ENCODE measurements around the gene UBQLN3. TPM values are rescaled to one million over a fixed set of nuclear protein-coding genes. Genes with fewer than 3 reads are reported as not detected.

Gene UBQLN3
- total RNA-seq, 1 donor from 2014 or later = not detected

GRCh38 chr11:5486003-5486402 is 23.8 kb downstream of the UBQLN3 start:
- TF ChIP-seq, protein P1, sequence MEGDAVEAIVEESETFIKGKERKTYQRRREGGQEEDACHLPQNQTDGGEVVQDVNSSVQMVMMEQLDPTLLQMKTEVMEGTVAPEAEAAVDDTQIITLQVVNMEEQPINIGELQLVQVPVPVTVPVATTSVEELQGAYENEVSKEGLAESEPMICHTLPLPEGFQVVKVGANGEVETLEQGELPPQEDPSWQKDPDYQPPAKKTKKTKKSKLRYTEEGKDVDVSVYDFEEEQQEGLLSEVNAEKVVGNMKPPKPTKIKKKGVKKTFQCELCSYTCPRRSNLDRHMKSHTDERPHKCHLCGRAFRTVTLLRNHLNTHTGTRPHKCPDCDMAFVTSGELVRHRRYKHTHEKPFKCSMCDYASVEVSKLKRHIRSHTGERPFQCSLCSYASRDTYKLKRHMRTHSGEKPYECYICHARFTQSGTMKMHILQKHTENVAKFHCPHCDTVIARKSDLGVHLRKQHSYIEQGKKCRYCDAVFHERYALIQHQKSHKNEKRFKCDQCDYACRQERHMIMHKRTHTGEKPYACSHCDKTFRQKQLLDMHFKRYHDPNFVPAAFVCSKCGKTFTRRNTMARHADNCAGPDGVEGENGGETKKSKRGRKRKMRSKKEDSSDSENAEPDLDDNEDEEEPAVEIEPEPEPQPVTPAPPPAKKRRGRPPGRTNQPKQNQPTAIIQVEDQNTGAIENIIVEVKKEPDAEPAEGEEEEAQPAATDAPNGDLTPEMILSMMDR (IDR thresholded peaks at IDR 0.05; ENCODE audit: partially characterized antibody, unreplicated experiment) = no peak
- no peaks in the 10 kb centered on the region for H3K36me3 Mint-ChIP-seq (ENCODE audit: unreplicated experiment)
- H3K4me3 Mint-ChIP-seq (ENCODE audit: unreplicated experiment) = no peak overlapping the region
- no peaks in the 10 kb centered on the region for H3K9me3 Mint-ChIP-seq (ENCODE audit: unreplicated experiment)
- H3K27me3 Mint-ChIP-seq (ENCODE audit: unreplicated experiment) = no peaks in the 10 kb centered on the region
- no peaks in the 10 kb centered on the region for H3K4me1 Mint-ChIP-seq (ENCODE audit: low read depth, unreplicated experiment)
- H3K27ac Mint-ChIP-seq (ENCODE audit: unreplicated experiment) = no peak overlapping the region
- no peak for DNase-seq

DNA sequence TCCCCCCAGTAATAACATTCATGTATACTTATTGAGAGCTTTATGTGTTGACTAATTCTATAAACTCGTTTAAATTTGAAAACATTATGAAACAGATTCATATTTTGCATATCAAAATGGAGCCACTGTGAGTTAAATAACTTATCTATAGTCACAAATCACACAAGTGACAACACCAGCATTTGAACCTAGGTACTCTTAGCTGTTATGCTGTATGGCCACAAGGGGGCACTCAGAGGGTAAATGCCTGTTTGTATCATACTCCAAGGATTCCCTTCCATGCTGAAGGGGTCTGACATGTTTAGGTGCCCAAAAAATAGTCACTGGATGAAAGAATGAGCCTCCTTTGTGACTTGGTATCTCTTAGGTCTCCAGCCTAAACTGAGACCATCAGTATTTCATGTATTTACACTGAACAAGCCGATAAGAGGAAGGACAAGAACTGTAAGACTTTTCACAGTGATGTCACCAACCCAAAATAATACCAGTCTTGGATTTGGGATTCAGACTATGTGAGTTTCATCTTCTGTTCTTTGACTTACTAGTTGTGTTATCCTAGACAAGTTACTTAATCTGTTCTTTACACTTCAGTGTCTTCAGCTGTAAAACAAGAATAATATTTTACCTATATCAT is 33.5 kb downstream of the UBQLN3 start:
- H3K27ac Mint-ChIP-seq (ENCODE audit: unreplicated experiment) = no peak overlapping the region
- H3K4me3 Mint-ChIP-seq (ENCODE audit: unreplicated experiment) = no peak overlapping the region
- H3K9me3 Mint-ChIP-seq (ENCODE audit: unreplicated experiment) = peaks cover 2% of the 10 kb centered on the region
- H3K4me1 Mint-ChIP-seq (ENCODE audit: low read depth, unreplicated experiment) = no peaks in the 10 kb centered on the region
- H3K27me3 Mint-ChIP-seq (ENCODE audit: unreplicated experiment) = no peaks in the 10 kb centered on the region
- TF ChIP-seq, protein P1 (IDR thresholded peaks at IDR 0.05; ENCODE audit: partially characterized antibody, unreplicated experiment) = peak; percentile 90
- H3K36me3 Mint-ChIP-seq (ENCODE audit: unreplicated experiment) = no peaks in the 10 kb centered on the region
- peak; percentile 48 for DNase-seq

GRCh38 chr11:5473921-5474320 is 35.8 kb downstream of the UBQLN3 start:
- DNase-seq = no peak
- no peaks in the 10 kb centered on the region for H3K4me1 Mint-ChIP-seq (ENCODE audit: low read depth, unreplicated experiment)
- TF ChIP-seq, protein P1 (IDR thresholded peaks at IDR 0.05; ENCODE audit: partially characterized antibody, unreplicated experiment) = no peak
- peaks cover 2% of the 10 kb centered on the region for H3K9me3 Mint-ChIP-seq (ENCODE audit: unreplicated experiment)
- no peak overlapping the region for H3K4me3 Mint-ChIP-seq (ENCODE audit: unreplicated experiment)
- no peaks in the 10 kb centered on the region for H3K36me3 Mint-ChIP-seq (ENCODE audit: unreplicated experiment)
- H3K27me3 Mint-ChIP-seq (ENCODE audit: unreplicated experiment) = no peaks in the 10 kb centered on the region
- no peak overlapping the region for H3K27ac Mint-ChIP-seq (ENCODE audit: unreplicated experiment)

- H3K27ac Mint-ChIP-seq (ENCODE audit: unreplicated experiment) = no peak overlapping the region
- H3K4me3 Mint-ChIP-seq (ENCODE audit: unreplicated experiment) = no peak overlapping the region
- TF ChIP-seq, protein P1 (IDR thresholded peaks at IDR 0.05; ENCODE audit: partially characterized antibody, unreplicated experiment) = no peak
- no peaks in the 10 kb centered on the region for H3K9me3 Mint-ChIP-seq (ENCODE audit: unreplicated experiment)
- no peaks in the 10 kb centered on the region for H3K36me3 Mint-ChIP-seq (ENCODE audit: unreplicated experiment)
- H3K4me1 Mint-ChIP-seq (ENCODE audit: low read depth, unreplicated experiment) = no peaks in the 10 kb centered on the region
- no peaks in the 10 kb centered on the region for H3K27me3 Mint-ChIP-seq (ENCODE audit: unreplicated experiment)
- no peak for DNase-seq
Observed at GRCh38 chr11:5467527-5467926, 42.2 kb downstream of the UBQLN3 start.

- Mint-ChIP-seq H3K27ac (ENCODE audit: unreplicated experiment) (peak overlapping the region; percentile 25), H3K27me3 (ENCODE audit: unreplicated experiment) (peaks cover 2% of the 10 kb centered on the region), H3K4me1 (ENCODE audit: low read depth, unreplicated experiment) (no peaks in the 10 kb centered on the region), H3K4me3 (ENCODE audit: unreplicated experiment) (no peak overlapping the region), H3K9me3 (ENCODE audit: unreplicated experiment) (peaks cover 2% of the 10 kb centered on the region), H3K36me3 (ENCODE audit: unreplicated experiment) (no peaks in the 10 kb centered on the region)
- TF ChIP-seq, protein P1 (IDR thresholded peaks at IDR 0.05; ENCODE audit: partially characterized antibody, unreplicated experiment) = no peak
- DNase-seq = no peak
Observed at GRCh38 chr11:5460983-5461621, 48.7 kb downstream of the UBQLN3 start.

All from glutamatergic neuron (in vitro differentiated cells).